Calu3 (cell line): ENCODE data around the gene PCDHB8. TPM values are rescaled to one million over a fixed set of nuclear protein-coding genes. Genes with fewer than 3 reads are reported as not detected.
"Not testable (repeated sequence)": the region's sequence is repeated elsewhere in the genome, so short reads cannot be mapped to it uniquely, and the experiment has no call there.

Experiments
- BruUV-seq: library from RNA; stranded (reverse); fragments of 400-500 nt; replicated peaks from 2 replicates; lab custom pipeline; 2021; lab: Mats Ljungman, UMichigan
- CTCF ChIA-PET: fragments of 300-600 bp; sonication (Branson Sonifier 250); formaldehyde crosslinking; loops from one replicate; lab custom pipeline; 2022; ENCODE audit warnings: antibody characterized with exemption; lab: Charles Lee
- DNase-seq: peaks from one replicate; pipeline ENCODE4 v3.0.0; 2022
- H3K27ac Mint-ChIP-seq: one replicate; pipeline ENCODE4 v1.8.0; 2022; ENCODE audit warnings: mixed read lengths; ENCODE audit not compliant: unreplicated experiment
- H3K27me3 Mint-ChIP-seq: one replicate; pipeline ENCODE4 v1.8.0; 2022; ENCODE audit warnings: mixed read lengths; ENCODE audit not compliant: unreplicated experiment
- H3K36me3 Mint-ChIP-seq: one replicate; pipeline ENCODE4 v1.8.0; 2022; ENCODE audit warnings: mild to moderate bottlenecking, moderate library complexity, mixed read lengths; ENCODE audit not compliant: insufficient read depth, unreplicated experiment
- H3K4me1 Mint-ChIP-seq: one replicate; pipeline ENCODE4 v1.8.0; 2022; ENCODE audit warnings: mild to moderate bottlenecking, low read depth, mixed read lengths; ENCODE audit not compliant: unreplicated experiment
- H3K4me3 Mint-ChIP-seq: one replicate; pipeline ENCODE4 v1.8.0; 2022; ENCODE audit warnings: mild to moderate bottlenecking, low read depth, moderate library complexity, mixed read lengths; ENCODE audit not compliant: unreplicated experiment
- H3K9me3 Mint-ChIP-seq: one replicate; pipeline ENCODE4 v1.8.0; 2022; ENCODE audit warnings: low read depth, mixed read lengths; ENCODE audit not compliant: unreplicated experiment
- intact Hi-C: fragments of 100-400 bp; cut with micrococcal nuclease; formaldehyde crosslinking; loops from one replicate; pipeline ENCODE4 v1.10.0; 2022; ENCODE audit not compliant: unreplicated experiment
- total RNA-seq: library from RNA; stranded (reverse); gene quantifications from 2 replicates; pipeline ENCODE4 v1.2.3, GENCODE V29; 2022
- TF ChIP-seq, protein P1 (sequence below): fragments of 200-600 bp; IDR thresholded peaks from one replicate; pipeline ENCODE4 v1.8.0; 2022; ENCODE audit warnings: antibody characterized with exemption; ENCODE audit not compliant: unreplicated experiment

The PCDHB8 gene
- total RNA-seq, 1 experiment from 2014 or later: 0.21 TPM

DNA sequence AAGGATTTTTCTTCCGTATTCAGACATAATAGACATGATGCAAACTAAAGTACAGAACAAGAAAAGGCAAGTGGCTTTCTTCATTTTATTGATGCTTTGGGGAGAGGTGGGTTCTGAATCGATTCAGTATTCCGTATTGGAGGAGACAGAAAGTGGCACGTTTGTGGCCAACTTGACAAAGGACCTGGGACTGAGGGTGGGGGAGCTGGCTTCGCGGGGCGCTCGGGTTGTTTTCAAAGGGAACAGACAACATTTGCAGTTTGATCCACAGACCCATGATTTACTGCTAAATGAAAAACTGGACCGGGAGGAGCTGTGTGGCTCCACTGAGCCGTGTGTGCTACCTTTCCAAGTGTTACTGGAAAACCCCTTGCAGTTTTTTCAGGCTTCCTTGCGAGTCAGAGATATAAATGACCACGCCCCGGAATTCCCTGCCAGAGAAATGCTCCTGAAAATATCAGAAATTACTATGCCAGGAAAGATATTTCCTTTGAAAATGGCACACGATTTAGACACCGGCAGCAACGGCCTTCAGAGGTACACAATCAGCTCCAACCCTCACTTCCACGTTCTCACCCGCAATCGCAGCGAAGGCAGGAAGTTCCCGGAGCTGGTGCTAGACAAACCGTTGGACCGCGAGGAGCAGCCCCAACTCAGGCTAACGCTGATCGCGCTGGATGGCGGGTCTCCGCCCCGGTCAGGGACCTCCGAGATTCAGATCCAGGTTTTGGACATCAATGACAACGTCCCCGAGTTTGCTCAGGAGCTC lies 27.2 kb upstream of the PCDHB8 start:
- DNase-seq: no peak
- TF ChIP-seq, protein P1, sequence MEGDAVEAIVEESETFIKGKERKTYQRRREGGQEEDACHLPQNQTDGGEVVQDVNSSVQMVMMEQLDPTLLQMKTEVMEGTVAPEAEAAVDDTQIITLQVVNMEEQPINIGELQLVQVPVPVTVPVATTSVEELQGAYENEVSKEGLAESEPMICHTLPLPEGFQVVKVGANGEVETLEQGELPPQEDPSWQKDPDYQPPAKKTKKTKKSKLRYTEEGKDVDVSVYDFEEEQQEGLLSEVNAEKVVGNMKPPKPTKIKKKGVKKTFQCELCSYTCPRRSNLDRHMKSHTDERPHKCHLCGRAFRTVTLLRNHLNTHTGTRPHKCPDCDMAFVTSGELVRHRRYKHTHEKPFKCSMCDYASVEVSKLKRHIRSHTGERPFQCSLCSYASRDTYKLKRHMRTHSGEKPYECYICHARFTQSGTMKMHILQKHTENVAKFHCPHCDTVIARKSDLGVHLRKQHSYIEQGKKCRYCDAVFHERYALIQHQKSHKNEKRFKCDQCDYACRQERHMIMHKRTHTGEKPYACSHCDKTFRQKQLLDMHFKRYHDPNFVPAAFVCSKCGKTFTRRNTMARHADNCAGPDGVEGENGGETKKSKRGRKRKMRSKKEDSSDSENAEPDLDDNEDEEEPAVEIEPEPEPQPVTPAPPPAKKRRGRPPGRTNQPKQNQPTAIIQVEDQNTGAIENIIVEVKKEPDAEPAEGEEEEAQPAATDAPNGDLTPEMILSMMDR: no peak
- intact Hi-C loops: no loop called here
- no TSS peak for BruUV-seq
- Mint-ChIP-seq H3K9me3 (peaks cover 17% of the 10 kb centered on the region), H3K4me1 (no peaks in the 10 kb centered on the region), H3K27me3 (no peaks in the 10 kb centered on the region), H3K4me3 (no peak overlapping the region), H3K36me3 (no peaks in the 10 kb centered on the region), H3K27ac (no peak overlapping the region)
- CTCF ChIA-PET: no interaction called here

DNA sequence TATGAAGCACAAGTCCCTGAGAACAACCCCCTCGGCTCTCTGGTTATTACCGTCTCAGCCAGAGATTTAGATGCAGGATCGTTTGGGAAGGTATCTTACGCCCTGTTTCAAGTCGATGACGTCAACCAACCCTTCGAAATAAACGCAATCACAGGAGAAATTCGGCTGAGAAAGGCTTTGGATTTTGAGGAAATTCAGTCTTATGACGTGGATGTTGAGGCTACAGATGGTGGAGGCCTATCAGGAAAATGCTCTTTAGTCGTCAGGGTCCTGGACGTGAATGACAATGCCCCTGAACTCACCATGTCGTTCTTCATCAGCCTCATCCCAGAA lies 26.6 kb upstream of the PCDHB8 start:
- CTCF ChIA-PET: no interaction called here
- no peaks in the 10 kb centered on the region for H3K4me1 Mint-ChIP-seq
- H3K27ac Mint-ChIP-seq: no peak overlapping the region
- no peaks in the 10 kb centered on the region for H3K27me3 Mint-ChIP-seq
- DNase-seq: no peak
- H3K9me3 Mint-ChIP-seq: peaks cover 15% of the 10 kb centered on the region
- H3K4me3 Mint-ChIP-seq: no peak overlapping the region
- no TSS peak for BruUV-seq
- H3K36me3 Mint-ChIP-seq: no peaks in the 10 kb centered on the region
- intact Hi-C loops: no loop called here
- TF ChIP-seq, protein P1: no peak

- H3K9me3 Mint-ChIP-seq: peaks cover 14% of the 10 kb centered on the region
- H3K27me3 Mint-ChIP-seq, DNase-seq, CTCF ChIA-PET, H3K4me1 Mint-ChIP-seq, H3K4me3 Mint-ChIP-seq, BruUV-seq, H3K36me3 Mint-ChIP-seq, H3K27ac Mint-ChIP-seq, intact Hi-C loops: not testable (repeated sequence)
These were observed 26.0 kb upstream of the PCDHB8 start for GRCh38 chr5:141151632-141152031.

DNA sequence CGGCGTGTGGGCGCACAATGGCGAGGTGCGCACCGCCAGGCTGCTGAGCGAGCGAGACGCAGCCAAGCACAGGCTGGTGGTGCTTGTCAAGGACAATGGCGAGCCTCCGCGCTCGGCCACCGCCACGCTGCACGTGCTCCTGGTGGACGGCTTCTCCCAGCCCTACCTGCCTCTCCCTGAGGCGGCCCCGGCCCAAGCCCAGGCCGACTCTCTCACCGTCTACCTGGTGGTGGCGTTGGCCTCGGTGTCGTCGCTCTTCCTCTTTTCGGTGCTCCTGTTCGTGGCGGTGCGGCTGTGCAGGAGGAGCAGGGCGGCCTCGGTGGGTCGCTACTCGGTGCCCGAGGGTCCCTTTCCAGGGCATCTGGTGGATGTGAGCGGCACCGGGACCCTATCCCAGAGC lies 25.5 kb upstream of the PCDHB8 start:
- H3K36me3 Mint-ChIP-seq, intact Hi-C loops, H3K27me3 Mint-ChIP-seq, H3K4me1 Mint-ChIP-seq, H3K27ac Mint-ChIP-seq, CTCF ChIA-PET, BruUV-seq, DNase-seq, H3K4me3 Mint-ChIP-seq: not testable (repeated sequence)
- H3K9me3 Mint-ChIP-seq: peaks cover 14% of the 10 kb centered on the region

DNA sequence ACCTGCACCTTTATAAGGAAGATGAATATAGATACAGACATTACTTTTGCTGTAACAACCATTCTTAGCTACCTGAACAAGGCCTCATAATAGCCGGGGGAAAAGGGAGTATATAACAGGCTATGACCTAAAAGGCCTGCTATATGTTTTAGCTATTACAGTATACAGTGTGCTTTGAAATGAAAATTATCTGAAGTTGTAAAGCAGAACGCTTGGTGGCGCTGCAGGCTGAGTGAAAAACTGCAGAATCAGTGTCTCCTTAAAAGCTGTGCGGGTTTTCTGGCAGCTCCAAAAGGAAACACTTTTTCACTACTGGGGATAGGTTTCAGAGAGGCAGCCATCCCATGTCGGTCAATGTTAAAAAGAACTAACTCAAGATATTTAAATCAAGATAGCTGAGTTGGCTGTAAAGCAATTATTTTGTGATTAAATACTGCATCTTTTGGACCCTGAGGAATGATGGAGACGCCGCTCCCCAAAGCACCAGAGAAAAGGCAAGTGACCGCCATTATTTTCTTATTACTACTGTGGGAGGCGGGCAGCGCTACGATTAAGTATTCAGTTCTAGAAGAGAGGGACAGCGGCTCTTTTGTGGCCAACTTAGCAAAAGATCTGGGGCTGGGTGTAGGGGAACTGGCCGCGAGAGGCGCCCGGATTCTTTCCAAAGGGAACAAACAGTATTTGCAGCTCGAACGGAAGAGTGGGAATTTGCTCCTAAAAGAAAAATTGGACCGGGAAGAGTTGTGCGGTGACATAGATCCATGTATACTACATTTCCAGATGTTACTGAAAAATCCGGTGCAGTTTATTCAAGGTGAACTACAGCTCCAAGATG lies 21.8 kb upstream of the PCDHB8 start:
- Mint-ChIP-seq H3K27me3 (no peaks in the 10 kb centered on the region), H3K4me1 (no peaks in the 10 kb centered on the region), H3K4me3 (no peak overlapping the region), H3K9me3 (peaks cover 13% of the 10 kb centered on the region), H3K27ac (no peak overlapping the region), H3K36me3 (no peaks in the 10 kb centered on the region)
- intact Hi-C loops: no loop called here
- CTCF ChIA-PET: no interaction called here
- BruUV-seq: no TSS peak
- TF ChIP-seq, protein P1: no peak
- no peak for DNase-seq

- H3K9me3 Mint-ChIP-seq, CTCF ChIA-PET, intact Hi-C loops, H3K4me3 Mint-ChIP-seq, H3K27me3 Mint-ChIP-seq, DNase-seq, H3K27ac Mint-ChIP-seq, H3K4me1 Mint-ChIP-seq, H3K36me3 Mint-ChIP-seq, BruUV-seq: not testable (repeated sequence)
These were observed 20.2 kb upstream of the PCDHB8 start for GRCh38 chr5:141157356-141157755.

GRCh38 chr5:141157901-141158300 lies 19.7 kb upstream of the PCDHB8 start:
- BruUV-seq, H3K4me3 Mint-ChIP-seq, H3K36me3 Mint-ChIP-seq, intact Hi-C loops, H3K27me3 Mint-ChIP-seq, H3K9me3 Mint-ChIP-seq, H3K27ac Mint-ChIP-seq, H3K4me1 Mint-ChIP-seq, CTCF ChIA-PET, DNase-seq: not testable (repeated sequence)
